Brain pericyte (primary cell): ENCODE data around the gene SCAF1.

Experiments
- DNase-seq: peaks from one replicate; pipeline ENCODE4 v3.0.0-alpha.2; 2012; ENCODE audit warnings: low read depth, low spot score

Gene SCAF1

DNA sequence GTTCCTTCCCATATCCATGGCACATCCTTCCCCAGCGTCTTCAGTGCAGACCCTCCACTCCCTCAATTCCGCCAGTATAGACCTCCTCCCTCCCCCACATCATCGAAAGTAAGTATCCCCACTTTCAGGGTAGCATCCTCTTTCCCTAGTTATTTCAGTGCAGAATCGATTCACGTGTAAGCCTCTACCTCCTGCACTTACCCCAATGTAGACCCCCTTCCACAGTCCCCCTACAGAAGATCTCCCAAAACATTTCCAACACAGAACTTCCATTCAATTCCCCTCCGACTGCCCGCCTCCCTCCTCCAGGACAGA, 23.0 kb downstream of the SCAF1 start:
- DNase-seq: no peak

DNA sequence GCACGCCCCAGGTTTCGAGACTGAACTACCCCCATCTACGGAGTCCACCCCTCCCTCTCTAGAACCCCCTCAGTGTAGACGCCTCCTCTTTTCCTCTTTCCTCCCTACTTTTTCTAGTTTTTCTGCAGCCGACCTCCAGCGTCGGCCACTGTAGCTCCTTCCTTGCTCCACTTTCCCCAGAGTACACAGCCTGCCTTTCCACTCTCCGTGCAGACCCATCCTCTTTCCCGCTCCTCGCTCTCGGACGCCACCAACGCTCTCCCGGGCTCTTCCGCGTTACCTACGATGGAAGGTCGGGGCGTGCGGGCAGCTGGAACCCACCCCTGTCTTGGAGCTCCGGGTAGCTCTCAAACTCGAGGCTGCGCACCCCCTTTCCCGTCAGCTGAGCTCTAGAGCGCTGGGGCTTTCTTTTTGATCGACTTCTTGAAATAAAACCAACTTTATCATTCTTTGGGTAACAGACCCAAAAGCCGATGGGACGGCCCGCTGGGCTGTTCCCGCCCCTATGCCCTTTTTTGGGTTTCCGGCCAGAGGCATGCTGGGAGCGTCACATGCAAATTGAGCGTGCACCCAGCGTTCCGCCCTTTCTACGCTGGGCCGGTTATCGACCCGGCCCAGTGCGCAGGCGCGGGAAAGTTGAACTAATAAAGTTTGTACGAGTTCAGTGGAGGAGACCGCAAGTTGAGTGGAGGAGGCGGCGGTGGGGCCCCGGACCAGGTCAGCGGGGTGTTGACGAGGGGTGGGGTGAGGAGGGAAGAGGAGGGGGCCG, 23.5 kb downstream of the SCAF1 start, which contains the start of the genes BCL2L12 and IRF3:
BCL2L12 (plus strand) TSS at position 583 of the 769 bp plus-strand sequence. CDS start 760 bp downstream, outside the sequence.
IRF3 (minus strand) TSS at position 507 of the 769 bp plus-strand sequence. CDS start 1,019 bp downstream, outside the sequence.
- peak; percentile 82 for DNase-seq

DNA sequence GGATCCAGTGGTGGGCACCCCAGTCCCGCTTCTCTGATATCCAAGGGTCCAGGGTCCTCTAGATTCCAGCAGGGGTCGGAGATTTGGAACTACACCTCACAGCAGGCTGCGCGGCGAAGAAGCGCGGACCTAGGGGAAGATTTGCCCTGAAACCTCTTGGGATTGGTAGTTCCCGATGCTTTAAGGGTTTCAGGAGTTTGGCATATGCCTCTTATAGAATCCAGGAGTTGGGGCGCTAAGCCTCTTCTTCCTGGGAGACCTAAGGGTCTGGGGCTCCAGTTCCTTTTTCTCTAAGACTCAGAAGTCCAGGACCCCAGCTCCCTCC, 24.1 kb downstream of the SCAF1 start:
- DNase-seq: no peak

- DNase-seq: no peak
Measured at GRCh38 chr19:49667473-49667872, 25.5 kb downstream of the SCAF1 start.

- no peak for DNase-seq
Measured at GRCh38 chr19:49669516-49669915, 27.5 kb downstream of the SCAF1 start.

- no peak for DNase-seq
Measured at GRCh38 chr19:49672131-49672919, 30.3 kb downstream of the SCAF1 start.

GRCh38 chr19:49676136-49676783, 34.3 kb downstream of the SCAF1 start:
- DNase-seq: no peak

- DNase-seq: peak; percentile 100
Measured at GRCh38 chr19:49676784-49677230, 34.8 kb downstream of the SCAF1 start.

DNA sequence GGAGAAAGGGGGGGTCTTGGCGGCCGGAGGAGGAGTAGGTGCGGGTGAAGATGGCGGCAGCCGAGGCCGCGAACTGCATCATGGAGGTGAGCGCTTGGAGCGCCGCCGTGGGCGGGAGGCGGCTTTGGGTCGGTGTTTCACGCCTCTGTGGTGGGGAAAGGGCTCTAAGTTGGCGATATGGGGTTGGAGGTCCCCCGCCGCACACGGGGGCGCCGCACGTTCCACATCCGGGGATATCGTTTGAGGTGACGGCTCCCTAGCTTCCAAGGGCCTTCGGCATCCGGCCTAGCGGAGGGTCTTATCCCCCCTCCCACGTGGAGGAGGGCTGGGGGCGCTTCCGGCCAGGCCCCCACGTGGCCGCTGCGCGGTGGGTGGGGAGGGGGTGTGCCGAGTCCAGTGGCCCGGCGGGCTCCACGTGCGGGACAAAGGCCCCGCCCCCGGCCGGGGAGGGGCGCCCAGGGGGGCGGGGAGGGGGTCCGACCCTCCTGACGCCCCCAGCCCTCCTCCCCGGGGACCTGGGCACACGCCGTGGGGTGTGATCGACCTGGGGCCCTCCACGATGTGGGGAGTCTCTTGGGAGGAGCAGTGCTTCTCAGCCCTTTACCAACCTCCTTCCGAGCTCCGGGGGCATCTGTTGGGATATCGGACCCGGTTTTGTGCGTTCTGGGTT, 35.4 kb downstream of the SCAF1 start, which contains the start of gene PRMT1:
PRMT1 (plus strand) TSS at position 41 of the 670 bp plus-strand sequence; CDS start at position 51, 10 bp downstream.
- DNase-seq: no peak

- no peak for DNase-seq
Measured at GRCh38 chr19:49677901-49678674, 36.1 kb downstream of the SCAF1 start.

- DNase-seq: no peak
Measured at GRCh38 chr19:49678985-49679770, 37.2 kb downstream of the SCAF1 start.

GRCh38 chr19:49679771-49680413, 37.9 kb downstream of the SCAF1 start:
- DNase-seq: no peak

GRCh38 chr19:49680421-49681351, 38.7 kb downstream of the SCAF1 start:
- DNase-seq: peak; percentile 77

- DNase-seq: no peak
Measured at GRCh38 chr19:49681830-49682229, 39.8 kb downstream of the SCAF1 start.

DNA sequence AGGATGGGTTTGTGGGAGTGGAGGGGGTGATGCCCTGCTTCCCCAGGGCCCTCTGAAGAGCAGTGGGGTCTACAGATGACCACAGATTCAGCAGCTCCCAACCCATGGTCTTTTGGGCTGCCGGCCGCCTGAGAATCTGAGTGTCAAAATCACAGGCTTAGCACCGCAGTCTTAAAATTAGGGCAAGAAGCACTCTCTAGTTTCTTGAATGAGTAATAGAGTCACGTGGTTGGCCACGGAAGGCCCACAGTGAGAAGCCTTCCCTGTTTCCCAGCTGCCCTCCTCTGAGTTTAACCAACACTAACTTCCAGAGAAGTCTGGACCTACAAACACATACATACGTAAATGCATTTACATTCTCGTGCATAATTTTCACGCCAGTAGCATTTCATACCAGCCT, 40.3 kb downstream of the SCAF1 start:
- DNase-seq: no peak

DNA sequence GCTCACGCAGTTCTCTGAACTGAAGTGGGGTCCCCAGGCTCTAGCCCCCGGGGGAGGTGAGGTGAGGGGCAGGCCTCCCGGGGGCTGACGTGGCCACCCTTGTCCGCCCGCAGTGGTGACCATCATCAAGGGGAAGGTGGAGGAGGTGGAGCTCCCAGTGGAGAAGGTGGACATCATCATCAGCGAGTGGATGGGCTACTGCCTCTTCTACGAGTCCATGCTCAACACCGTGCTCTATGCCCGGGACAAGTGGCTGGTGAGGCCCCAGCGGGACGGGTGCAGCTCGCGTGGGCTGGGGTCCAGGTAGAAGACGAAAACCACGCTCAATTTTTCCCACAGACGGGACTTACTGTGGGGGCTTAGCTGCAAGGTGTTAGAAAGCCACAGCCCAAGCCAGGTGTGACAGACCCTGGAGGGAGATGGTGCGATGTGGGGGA, 41.8 kb downstream of the SCAF1 start:
- DNase-seq: no peak

- no peak for DNase-seq
Measured at GRCh38 chr19:49684251-49684982, 42.4 kb downstream of the SCAF1 start.
